Thyroid gland (tissue), 4 donors: Measurements from ENCODE around the gene RCCD1. TPM values are rescaled to one million over a fixed set of nuclear protein-coding genes. Genes with fewer than 3 reads are reported as not detected.

Source experiments
- DNase-seq, 2 donors: peaks; one replicate each; pipeline ENCODE4 v3.0.0-alpha.2; 2019
- H3K27ac ChIP-seq, 3 donors: fragments of 200-600 bp; sonication (generic); 1 replicate in 2 of 3; 2 replicates in 1 of 3; pipeline ENCODE4 v1.5.1; 2016 to 2019; ENCODE audit warnings: mild to moderate bottlenecking in 1 of 3, moderate library complexity in 1 of 3
- H3K27me3 ChIP-seq: fragments of 200-600 bp; sonication (generic); one replicate; pipeline ENCODE4 v1.5.1; 2019
- H3K36me3 ChIP-seq, 2 donors: fragments of 200-600 bp; sonication (generic); one replicate each; pipeline ENCODE4 v1.5.1; 2016 to 2019
- H3K4me1 ChIP-seq, 2 donors: fragments of 200-600 bp; sonication (generic); one replicate each; pipeline ENCODE4 v1.5.1; 2017 to 2019
- H3K4me3 ChIP-seq, 3 donors: fragments of 200-600 bp; sonication (generic); replicated peaks in 1 of 3; 1 replicate in 2 of 3; 2 replicates in 1 of 3; pipeline ENCODE4 v1.5.1; 2016; ENCODE audit warnings: mild to moderate bottlenecking in 1 of 3
- H3K9me3 ChIP-seq: fragments of 200-600 bp; sonication (generic); one replicate; pipeline ENCODE4 v1.5.1; 2017
- CTCF ChIP-seq, 6 experiments: fragments of 200-600 bp in 3 of 6; fragments of 450-650 bp in 3 of 6; sonication (generic) in 3 of 6; IDR thresholded peaks; one replicate each; pipeline ENCODE4 v1.5.1; 2016 to 2019; ENCODE audit warnings: antibody characterized with exemption in 6 of 6, mild to moderate bottlenecking in 2 of 6, inconsistent platforms in 1 of 6, moderate library complexity in 1 of 6
- POLR2A ChIP-seq, 2 donors: fragments of 450-650 bp; IDR thresholded peaks; one replicate each; pipeline ENCODE4 v1.6.1; 2017; ENCODE audit warnings: antibody characterized with exemption in 2 of 2, mild to moderate bottlenecking in 2 of 2, moderate library complexity in 1 of 2
- WGBS, 2 donors: methylation state at CpG; one replicate each; pipeline ENCODE4 v1.1.5; 2017; 5-methylcytosine and 5-hydroxymethylcytosine counted together
- intact Hi-C: fragments of 100-400 bp; cut with DNase I; formaldehyde crosslinking; loops from one replicate; pipeline ENCODE4 v1.15.1; 2023
- total RNA-seq, 4 donors: library from RNA; depleted of rRNA; stranded (reverse); fragments of >200 nt; gene quantifications; one replicate each; pipeline ENCODE4 v1.2.3, GENCODE V29; 2016

The RCCD1 gene
- total RNA-seq, 4 donors from 2014 or later, result 7.6 to 15.2 (median 9.9) TPM

GRCh38 chr15:90960298-90961091, 5.8 kb downstream of the RCCD1 start:
- Histone ChIP-seq H3K27ac (no peak overlapping the region), H3K9me3 (no peaks in the 10 kb centered on the region), H3K36me3 (peaks cover 3 to 11% of the 10 kb centered on the region in 2 donors), H3K4me3 (no peak overlapping the region), H3K4me1 (peaks cover 16 to 19% of the 10 kb centered on the region in 2 donors), H3K27me3 (no peaks in the 10 kb centered on the region)
- no peak for DNase-seq
- 87 to 93% methylated on average over 19 to 20 of the region's 20 CpGs for WGBS, 2 donors
- TF ChIP-seq POLR2A (IDR thresholded peaks at IDR 0.05) (no peak), CTCF (IDR thresholded peaks at IDR 0.05) (no peak)
- intact Hi-C loops, result no loop called here

GRCh38 chr15:90962021-90962420, 7.3 kb downstream of the RCCD1 start:
- DNase-seq, result no peak
- 89 to 97% methylated on average over 4 of the region's 4 CpGs for WGBS, 2 donors
- TF ChIP-seq CTCF (IDR thresholded peaks at IDR 0.05) (no peak), POLR2A (IDR thresholded peaks at IDR 0.05) (no peak)
- Histone ChIP-seq H3K27me3 (no peaks in the 10 kb centered on the region), H3K36me3 (peaks cover 3 to 11% of the 10 kb centered on the region in 2 donors), H3K27ac (no peak overlapping the region), H3K4me1 (peaks cover 7 to 9% of the 10 kb centered on the region in 2 donors), H3K9me3 (no peaks in the 10 kb centered on the region), H3K4me3 (no peak overlapping the region)
- intact Hi-C loops, result no loop called here

GRCh38 chr15:90966262-90966661, 11.6 kb downstream of the RCCD1 start:
- Histone ChIP-seq H3K9me3 (no peaks in the 10 kb centered on the region), H3K27me3 (no peaks in the 10 kb centered on the region), H3K4me3 (no peak overlapping the region), H3K4me1 (no peaks in the 10 kb centered on the region), H3K36me3 (peaks cover 3 to 11% of the 10 kb centered on the region in 2 donors), H3K27ac (no peak overlapping the region)
- no peak for DNase-seq
- no peak for TF ChIP-seq POLR2A (IDR thresholded peaks at IDR 0.05)
- TF ChIP-seq CTCF (IDR thresholded peaks at IDR 0.05), result no peak
- intact Hi-C loops, result no loop called here
- 89 to 92% methylated on average over 9 of the region's 9 CpGs for WGBS, 2 donors

GRCh38 chr15:90967206-90967605, 12.5 kb downstream of the RCCD1 start:
- no peak overlapping the region for H3K27ac ChIP-seq
- H3K9me3 ChIP-seq, result no peaks in the 10 kb centered on the region
- no peaks in the 10 kb centered on the region for H3K4me1 ChIP-seq
- H3K4me3 ChIP-seq, result no peak overlapping the region
- no peaks in the 10 kb centered on the region for H3K27me3 ChIP-seq
- WGBS, 2 donors, result 95 to 98% methylated on average over 5 of the region's 5 CpGs
- no peak for TF ChIP-seq POLR2A (IDR thresholded peaks at IDR 0.05)
- TF ChIP-seq CTCF (IDR thresholded peaks at IDR 0.05), result no peak
- intact Hi-C loops, result no loop called here
- DNase-seq, result no peak
- H3K36me3 ChIP-seq, result peaks cover 0 to 3% of the 10 kb centered on the region in 2 donors

GRCh38 chr15:90968434-90968833, 13.8 kb downstream of the RCCD1 start:
- no peaks in the 10 kb centered on the region for H3K36me3 ChIP-seq
- intact Hi-C loops, result no loop called here
- H3K4me1 ChIP-seq, result no peaks in the 10 kb centered on the region
- no peak overlapping the region for H3K4me3 ChIP-seq
- H3K27me3 ChIP-seq, result no peaks in the 10 kb centered on the region
- WGBS, 2 donors, result 100% methylated on average over 1 of the region's 1 CpG
- TF ChIP-seq CTCF (IDR thresholded peaks at IDR 0.05) (no peak), POLR2A (IDR thresholded peaks at IDR 0.05) (no peak)
- H3K9me3 ChIP-seq, result no peaks in the 10 kb centered on the region
- DNase-seq, result no peak
- H3K27ac ChIP-seq, result no peak overlapping the region
